GM18508 (cell line): ENCODE results near the gene NEFH.
"Not testable (repeated sequence)": the region's sequence is repeated elsewhere in the genome, so short reads cannot be mapped to it uniquely, and the experiment has no call there.

Experiments used
- ATAC-seq: cut with Tn5 transposase; IDR thresholded peaks from one replicate; pipeline ENCODE4 v1.9.1; 2021; ENCODE audit warnings: moderate number of reproducible peaks; ENCODE audit not compliant: insufficient read depth, unreplicated experiment

Gene NEFH, protein sequence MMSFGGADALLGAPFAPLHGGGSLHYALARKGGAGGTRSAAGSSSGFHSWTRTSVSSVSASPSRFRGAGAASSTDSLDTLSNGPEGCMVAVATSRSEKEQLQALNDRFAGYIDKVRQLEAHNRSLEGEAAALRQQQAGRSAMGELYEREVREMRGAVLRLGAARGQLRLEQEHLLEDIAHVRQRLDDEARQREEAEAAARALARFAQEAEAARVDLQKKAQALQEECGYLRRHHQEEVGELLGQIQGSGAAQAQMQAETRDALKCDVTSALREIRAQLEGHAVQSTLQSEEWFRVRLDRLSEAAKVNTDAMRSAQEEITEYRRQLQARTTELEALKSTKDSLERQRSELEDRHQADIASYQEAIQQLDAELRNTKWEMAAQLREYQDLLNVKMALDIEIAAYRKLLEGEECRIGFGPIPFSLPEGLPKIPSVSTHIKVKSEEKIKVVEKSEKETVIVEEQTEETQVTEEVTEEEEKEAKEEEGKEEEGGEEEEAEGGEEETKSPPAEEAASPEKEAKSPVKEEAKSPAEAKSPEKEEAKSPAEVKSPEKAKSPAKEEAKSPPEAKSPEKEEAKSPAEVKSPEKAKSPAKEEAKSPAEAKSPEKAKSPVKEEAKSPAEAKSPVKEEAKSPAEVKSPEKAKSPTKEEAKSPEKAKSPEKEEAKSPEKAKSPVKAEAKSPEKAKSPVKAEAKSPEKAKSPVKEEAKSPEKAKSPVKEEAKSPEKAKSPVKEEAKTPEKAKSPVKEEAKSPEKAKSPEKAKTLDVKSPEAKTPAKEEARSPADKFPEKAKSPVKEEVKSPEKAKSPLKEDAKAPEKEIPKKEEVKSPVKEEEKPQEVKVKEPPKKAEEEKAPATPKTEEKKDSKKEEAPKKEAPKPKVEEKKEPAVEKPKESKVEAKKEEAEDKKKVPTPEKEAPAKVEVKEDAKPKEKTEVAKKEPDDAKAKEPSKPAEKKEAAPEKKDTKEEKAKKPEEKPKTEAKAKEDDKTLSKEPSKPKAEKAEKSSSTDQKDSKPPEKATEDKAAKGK

DNA sequence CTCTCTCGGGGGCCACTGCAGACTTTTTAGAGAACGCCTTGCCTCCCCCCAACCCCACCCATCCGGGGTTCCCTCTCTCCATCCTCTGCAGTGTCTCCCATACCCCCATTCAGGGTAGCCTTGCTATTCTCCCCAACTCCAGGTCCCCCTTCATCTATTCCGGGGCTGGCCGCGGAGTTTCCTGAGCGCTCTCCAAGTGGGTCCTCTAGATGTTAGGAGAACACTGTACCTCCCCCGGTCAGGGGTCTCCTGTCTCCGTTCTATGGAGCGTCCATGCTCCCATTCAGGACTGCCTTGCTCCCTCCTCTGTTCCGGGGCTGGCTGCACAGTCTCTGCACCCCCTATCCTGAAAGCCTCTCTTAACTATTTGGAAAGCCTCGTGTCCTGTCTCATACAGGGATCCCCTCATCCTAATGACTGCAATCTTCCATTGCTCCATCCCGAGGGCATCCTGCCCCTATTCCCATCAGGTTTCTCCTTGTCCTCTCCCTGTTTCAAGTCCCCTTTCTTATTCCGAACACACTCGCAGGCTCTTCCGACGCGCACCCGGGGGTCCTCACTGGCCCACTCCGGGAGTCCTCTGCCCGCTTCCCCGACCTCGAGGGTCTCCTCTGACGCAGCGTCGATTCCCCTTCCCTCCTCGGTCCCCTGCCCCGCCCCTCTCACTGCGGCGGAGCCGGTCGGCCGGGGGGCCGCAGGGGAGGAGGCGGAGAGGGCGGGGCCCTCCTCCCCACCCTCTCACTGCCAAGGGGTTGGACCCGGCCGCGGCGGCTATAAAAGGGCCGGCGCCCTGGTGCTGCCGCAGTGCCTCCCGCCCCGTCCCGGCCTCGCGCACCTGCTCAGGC, at the start of gene NEFH:
NEFH (plus strand) TSS at position 802 of the 845 bp plus-strand sequence. CDS start 45 bp downstream, outside the sequence.
- ATAC-seq = no peak

DNA sequence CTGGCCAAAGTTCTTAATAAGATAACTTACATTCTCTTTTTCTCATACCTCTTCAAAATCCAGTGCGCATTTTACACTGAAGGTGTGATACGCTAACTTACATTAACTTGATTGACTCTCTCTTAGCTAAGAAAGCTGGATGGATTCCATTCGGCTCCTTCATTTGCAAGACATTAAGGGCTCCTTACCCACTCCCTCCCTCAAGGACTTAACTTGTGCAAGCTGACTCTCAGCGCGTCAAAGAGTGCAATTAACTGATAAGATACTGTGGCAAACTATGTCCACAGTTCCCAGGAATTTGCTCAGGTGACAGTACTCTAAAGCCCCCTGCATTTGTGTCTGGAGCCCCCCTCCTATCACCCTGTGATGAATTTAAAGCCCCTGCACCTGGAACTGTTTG, 48.0 kb upstream of the NEFH start:
- no peak for ATAC-seq

DNA sequence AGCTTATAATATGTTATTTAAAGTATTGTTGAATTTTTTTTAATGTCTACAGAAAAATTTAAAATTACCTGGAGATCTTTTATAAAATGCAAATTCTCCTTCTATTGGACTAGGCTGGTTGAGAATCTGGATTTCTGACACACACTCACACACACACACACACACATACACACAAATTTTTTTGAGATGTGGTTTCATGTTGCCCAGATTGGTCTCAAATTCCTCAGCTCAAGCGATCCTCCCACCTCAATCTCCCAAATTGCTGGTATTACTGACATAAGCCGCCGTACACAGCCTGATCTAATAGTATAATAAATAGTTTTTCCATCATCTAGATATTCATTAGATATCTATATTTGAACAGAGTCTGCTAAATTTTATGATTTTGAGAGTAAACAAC, 46.2 kb upstream of the NEFH start:
- no peak for ATAC-seq

DNA sequence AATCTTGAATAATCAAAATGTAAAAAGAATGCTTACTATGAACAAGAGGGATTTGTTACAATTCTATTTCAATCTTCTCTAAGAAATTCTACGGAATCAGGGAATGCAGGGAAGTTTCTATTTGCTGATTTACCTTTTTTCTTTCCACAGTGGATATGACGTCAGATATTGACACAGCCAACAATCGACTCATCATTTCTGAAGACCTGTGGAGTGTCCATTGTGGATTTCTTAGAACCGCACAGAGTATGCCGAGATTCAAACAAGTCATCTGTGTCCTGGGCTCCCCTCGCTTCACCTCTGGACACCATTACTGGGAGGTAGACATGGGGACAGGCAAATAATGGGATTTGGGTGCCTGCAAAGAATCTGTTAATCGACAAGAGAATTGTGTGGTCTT, 45.7 kb upstream of the NEFH start:
- no peak for ATAC-seq

DNA sequence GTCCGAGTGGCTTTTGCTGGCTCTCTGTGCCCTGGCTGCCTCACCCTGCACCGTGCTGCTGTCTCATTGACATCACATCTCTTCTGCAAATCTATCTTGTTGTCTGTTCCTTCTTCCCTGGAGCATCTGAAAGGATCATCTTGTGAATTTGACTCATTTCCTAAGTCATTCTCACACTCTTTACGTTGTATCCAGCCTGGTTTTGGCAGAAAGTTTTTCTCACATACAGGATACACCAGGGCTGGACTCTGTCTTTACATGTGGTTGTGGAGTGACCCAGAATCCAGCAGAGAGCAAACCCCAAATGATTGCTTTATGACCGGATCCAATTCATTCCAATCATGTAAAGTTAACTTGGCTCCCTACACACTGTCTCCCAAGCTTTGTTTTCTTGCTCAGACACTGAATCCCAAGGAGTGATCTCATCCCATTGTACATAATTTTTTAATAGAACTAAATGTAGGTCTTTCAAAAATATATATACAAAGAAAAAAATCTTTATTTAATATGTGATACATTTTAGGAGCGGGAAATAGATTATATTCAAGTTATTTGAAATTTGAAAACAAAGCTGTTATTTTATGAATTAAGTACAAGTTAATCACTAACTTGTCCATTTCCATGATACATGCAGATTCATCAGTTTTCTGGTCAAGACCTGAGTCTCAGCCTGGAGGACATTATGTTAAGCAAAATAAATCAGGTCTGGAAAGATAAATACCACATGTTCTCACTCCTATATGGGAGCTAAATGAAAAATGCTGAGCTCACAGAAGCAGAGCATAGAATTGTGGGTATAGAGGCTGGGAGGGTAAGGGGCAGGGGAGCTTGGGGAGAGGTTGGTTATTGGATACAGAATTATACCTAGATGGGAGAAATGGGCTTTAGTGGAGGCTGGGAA, 44.5 kb upstream of the NEFH start:
- ATAC-seq = no peak

DNA sequence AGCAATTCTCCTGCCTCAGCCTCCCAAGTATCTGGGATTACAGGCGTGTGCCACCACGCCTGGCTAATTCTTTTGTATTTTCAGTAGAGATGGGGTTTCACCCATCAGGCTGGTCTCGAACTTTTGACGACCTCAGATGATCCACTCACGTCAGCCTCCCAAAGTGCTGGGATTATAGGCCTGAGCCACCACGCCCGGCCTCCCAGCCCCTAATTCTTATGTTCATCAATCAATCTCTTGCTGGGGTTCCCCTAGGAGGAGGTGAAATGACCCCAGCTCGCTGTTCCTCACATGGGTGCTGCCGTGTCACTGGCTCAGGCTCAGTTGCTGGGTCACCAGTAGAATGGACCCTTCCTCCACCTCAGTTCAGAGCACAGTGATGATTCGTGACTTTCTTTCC, 41.7 kb upstream of the NEFH start, which contains the start of gene RFPL1:
RFPL1 (plus strand) TSS at position 301 of the 400 bp plus-strand sequence.
- not testable (repeated sequence) for ATAC-seq

DNA sequence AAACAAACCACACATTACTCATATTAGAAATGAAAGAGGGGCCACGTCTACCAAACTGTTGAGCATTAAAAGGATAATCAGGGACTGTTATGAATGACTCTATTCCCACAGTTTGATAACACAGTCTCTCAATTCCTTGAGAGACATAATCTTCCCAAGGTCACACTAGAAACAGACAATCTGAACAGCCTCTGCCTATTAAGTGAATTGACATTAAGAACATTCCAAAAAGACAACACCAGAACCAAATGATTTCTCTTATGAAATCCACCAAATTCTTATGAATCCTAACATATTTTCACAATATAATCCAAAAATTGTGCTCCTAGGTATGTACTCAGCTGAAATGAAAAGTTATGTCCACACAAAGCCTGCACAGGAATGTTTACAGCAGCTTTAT, 37.0 kb upstream of the NEFH start:
- no peak for ATAC-seq

DNA sequence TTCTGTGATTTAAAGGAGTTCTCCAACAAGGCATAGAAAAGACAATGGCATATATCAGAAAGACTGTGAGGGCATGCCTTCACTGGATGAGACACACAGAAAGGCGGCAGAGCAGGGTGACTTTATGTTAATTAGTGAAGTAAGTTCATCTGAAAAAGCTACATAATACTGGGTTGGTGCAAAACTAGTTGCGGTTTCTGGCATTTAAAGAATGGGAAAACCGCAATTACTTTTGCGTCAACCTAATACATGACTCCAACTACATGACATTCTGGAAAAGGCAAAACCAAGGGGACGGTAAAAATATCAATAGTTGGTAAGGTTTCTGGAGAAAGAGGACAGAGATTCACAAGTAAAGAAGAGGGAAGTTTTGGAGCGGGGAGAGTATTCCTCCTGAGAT, 36.6 kb upstream of the NEFH start:
- no peak for ATAC-seq

DNA sequence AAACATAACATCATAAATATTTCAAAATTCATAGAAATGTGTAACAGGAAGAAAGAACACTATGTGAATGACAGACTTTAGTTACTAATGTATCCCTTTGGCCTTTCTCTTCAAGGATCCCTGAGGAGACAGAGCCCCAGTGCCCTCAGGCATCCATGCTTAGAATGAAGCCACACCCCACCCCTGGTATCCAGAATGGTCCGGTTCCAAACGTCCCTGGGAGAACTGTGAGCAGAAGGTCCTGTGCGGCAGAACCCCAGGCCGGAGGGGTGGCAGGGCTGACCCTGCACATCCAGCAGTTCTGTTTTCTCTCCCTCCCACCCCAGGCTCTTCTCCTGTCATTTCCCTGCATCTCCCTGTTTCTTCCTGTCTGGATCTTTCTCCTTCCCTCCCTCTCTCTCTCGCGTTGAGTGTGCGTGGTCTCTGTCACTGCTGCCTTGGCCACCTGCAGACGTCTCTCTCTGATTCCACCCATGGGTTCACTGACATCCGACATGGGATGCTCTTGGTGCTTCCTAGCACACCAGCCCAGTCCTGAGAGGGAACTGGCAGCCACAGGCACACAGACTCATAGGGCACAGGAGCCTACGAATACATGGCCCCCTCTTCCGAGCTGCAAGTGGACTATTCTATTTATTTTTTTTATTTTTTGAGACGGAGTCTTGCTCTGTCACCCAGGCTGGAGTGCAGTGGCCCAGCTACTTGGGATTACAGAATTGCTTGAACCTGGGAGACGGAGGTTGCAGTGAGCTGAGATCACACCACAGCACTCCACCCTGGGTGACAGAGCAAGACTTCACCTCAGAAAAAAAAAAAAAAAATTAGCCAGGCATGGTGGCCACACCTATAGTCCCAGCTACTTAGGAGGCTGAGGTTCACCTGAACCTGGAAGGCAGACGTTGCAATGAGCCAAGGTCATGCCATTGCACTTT, 35.9 kb upstream of the NEFH start:
- ATAC-seq = no peak

DNA sequence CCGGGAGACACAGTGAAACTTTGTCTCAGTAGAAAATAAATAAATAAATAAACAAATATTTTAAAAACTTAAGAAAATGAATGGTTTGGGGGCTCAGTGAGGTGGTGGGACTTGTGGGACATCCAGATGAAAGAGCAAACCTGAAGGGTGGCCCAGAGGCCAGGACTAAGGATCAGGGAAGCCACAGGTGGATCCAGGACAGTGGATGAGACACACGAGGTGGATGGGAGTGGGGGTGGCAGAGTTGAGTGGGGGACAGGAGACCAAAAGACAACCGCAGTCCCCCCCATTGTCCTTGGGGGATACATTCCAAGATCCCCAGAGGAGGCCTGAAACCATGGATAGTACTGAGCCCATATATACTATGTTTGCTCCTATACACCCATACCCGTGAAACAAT, 34.5 kb upstream of the NEFH start:
- no peak for ATAC-seq

DNA sequence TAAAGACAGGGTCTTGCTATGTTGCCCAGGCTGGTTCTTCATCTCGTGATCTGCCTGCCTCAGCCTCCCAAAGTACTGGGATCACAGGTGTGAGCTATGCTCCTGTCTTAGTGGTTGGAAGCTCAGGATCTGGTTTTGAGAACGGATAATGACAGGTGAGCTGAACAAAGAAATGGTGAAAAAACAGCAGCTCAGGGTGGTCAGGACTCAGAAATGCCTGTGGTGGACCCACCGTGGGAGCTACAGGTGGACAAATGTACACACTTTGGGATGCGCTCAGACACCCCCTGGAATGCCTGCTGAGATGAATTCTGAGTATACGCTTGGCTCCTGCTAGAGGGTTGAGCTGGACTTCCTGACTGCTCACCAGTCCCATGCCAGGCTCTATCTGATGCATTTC, 32.1 kb upstream of the NEFH start:
- no peak for ATAC-seq

DNA sequence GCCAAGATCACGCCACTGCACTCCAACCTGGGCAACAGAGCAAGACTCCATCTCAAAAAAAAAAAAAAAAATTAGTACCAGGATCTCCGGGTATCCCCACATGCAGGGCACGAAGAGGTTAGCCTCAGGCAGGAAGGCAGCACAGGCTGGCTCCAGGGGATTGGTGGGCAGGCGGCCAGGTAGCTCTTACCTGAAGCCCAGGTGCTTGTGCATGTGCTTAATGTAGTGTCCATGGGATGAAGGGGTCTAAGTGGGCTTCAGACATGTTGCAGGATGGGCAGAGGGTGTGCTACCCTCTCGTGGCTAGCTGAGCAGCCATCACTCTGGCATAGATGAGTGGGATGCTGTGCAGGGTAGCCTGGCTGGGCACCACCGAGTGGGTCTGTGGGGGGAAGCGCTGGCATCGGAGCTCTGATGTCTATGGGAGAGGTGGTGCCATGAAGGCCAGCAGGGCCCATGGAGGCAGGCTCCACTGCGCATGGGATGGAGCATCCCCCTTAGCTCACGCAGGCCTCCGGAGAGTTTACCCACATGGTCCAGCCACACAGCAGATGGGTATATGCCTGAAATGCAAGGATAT, 30.6 kb upstream of the NEFH start:
- ATAC-seq = no peak

DNA sequence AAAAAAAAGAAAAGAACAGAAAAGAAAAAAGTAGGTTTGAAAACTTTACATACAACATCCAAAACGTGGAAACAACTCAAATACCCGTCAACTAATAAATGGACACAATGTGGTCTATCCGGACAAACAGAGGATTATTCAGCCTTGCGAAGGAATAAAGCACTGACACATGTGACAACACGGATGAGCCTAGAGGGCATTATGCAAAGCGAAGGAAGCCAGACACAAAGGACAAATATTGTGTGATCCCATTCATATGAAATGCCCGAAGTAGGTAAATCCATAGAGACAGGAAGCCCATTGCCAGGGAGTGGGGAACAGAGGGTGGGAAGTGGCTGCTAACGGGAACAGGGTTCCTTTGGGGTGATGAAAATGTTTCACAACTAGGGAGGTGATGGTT, 29.8 kb upstream of the NEFH start:
- ATAC-seq = no peak

DNA sequence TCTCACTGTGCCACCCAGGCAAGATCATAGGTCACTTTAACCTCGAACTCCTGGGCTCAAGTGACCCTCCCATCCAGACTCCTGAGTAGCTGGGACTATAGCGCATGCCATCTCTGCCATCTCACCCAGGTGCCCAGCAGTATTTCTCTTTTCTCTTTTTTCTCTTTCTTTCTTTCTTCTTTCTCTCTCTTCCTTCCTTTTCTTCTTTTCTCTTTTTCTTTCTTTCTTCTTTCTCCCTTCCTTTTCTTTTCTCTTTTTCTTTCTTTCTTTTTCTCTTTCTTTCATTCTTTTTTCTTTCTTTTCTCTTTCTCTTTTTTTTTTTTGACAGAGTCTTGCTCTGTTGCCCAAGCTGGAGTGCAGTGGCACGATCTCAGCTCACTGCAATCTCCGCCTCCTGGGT, 28.2 kb upstream of the NEFH start:
- no peak for ATAC-seq

DNA sequence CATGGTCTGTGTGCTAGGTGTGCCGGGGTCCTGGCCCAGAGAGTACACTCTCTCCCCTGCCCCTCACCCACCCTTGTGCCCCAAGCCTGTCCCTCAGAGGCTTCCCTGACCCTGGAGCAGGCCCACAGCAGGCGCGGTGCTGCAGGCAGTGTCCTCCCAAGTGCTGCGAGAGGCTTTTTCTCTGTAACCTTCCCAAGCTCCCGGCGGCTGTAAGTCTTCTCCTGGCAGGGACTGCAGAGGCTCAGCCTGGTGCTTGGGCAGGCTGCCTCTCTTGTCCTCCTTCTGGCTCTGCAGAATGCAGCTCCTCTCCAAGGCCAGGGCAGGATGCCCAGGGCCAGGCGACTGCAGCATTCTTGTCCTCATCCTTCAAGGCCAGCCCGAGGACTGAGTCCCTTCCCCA, 25.7 kb upstream of the NEFH start:
- no peak for ATAC-seq

DNA sequence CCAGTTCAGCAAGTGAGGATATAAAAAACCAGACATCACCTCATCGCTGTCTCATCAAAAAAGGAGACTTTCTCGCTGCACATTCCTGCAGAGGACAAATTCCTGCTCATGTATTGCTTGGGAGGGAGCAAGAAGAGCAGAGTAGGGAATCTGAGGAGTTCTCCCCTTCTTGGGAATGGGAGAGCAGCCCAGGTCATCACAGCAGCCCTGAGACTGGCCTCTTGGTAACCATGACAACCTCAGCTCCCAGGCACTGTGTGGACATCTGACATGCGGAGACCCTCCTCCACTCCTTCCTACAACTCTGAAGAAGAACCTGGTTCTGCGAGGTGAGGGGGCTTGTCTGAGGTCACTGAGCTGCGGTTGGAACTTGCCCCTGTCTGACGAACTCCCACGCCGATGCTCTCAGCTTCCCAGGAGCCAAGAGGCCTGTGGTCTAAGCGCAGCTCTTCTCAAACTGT, 23.8 kb upstream of the NEFH start:
- no peak for ATAC-seq

DNA sequence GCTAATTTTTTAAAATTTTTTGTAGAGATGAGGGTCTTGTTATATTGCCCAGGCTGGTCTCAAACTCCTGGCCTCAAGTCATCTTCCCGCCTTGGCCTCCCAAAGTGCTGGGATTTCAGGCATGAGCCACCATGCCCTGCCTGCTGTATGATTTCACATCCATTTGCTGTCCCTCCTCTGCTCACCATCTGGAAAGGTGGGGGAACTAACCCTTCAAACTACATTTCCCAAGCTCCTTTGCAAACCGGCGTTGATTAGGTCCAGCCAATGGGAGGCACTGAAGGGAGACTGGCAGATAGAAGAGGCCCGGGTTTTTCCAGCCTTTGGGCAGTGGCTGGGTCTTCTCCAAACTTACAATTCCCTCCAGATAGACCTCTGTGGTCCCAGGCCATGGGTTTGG, 22.3 kb upstream of the NEFH start:
- ATAC-seq = no peak

DNA sequence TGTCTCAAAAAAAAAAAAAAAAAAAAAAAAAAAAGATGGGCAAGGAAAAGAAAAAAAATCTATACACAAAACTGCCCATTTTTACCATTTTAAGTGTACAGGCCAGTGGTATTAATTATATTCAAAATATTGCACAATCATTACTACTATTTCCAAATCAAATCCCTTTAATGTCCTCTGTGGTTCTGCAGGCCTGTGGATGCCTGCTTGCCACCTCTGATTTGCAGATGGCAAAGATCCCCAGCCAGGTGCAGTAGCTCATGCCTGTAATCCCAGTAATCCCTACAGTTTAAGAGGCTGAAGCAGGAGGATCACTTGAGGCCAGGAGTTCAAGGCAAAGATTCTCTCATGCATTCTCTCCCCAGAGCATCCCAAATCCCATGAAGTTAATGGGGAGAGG, 21.5 kb upstream of the NEFH start:
- no peak for ATAC-seq
